KMS-11 (cell line): Measurements from ENCODE around the gene DAD1.

Experiments used
- H2AFZ ChIP-seq: fragments of 200-600 bp; sonication (generic); 2 replicates; pipeline ENCODE4 v1.6.1; 2016; ENCODE audit warnings: antibody characterized with exemption, mixed run types, low read depth
- H3K27ac ChIP-seq: fragments of 200-600 bp; sonication (generic); 2 replicates; pipeline ENCODE4 v1.6.1; 2016; ENCODE audit warnings: mild to moderate bottlenecking, mixed run types
- H3K27me3 ChIP-seq: fragments of 200-600 bp; sonication (generic); 2 replicates; pipeline ENCODE4 v1.6.1; 2017; ENCODE audit warnings: mild to moderate bottlenecking, low read depth, mixed run types, moderate library complexity; ENCODE audit not compliant: insufficient read depth
- H3K36me3 ChIP-seq: fragments of 200-600 bp; sonication (generic); 2 replicates; pipeline ENCODE4 v1.6.1; 2017; ENCODE audit warnings: mild to moderate bottlenecking, mixed run types; ENCODE audit not compliant: insufficient read depth
- H3K4me1 ChIP-seq: fragments of 200-600 bp; sonication (generic); 2 replicates; pipeline ENCODE4 v1.6.1; 2016; ENCODE audit warnings: mild to moderate bottlenecking, low read depth, mixed run types; ENCODE audit not compliant: poor library complexity, severe bottlenecking
- H3K4me2 ChIP-seq: fragments of 200-600 bp; sonication (generic); 2 replicates; pipeline ENCODE4 v1.7.0; 2016; ENCODE audit warnings: mild to moderate bottlenecking, mixed run types
- H3K4me3 ChIP-seq: fragments of 200-600 bp; sonication (generic); IDR thresholded peaks from 2 replicates; pipeline ENCODE4 v1.6.1; 2017; ENCODE audit warnings: low read depth, low read length, mixed read lengths; ENCODE audit not compliant: insufficient read depth
- H3K79me2 ChIP-seq: fragments of 200-600 bp; sonication (generic); 2 replicates; pipeline ENCODE4 v1.6.1; 2016; ENCODE audit warnings: low read depth, mixed run types; ENCODE audit not compliant: insufficient read depth
- H3K9ac ChIP-seq: fragments of 200-600 bp; sonication (generic); 2 replicates; pipeline ENCODE4 v1.6.1; 2016; ENCODE audit warnings: mild to moderate bottlenecking, mixed run types
- H4K20me1 ChIP-seq: fragments of 200-600 bp; sonication (generic); 2 replicates; pipeline ENCODE4 v1.6.1; 2016; ENCODE audit warnings: mild to moderate bottlenecking, mixed run types; ENCODE audit not compliant: insufficient read depth
- TF ChIP-seq, protein P1 (sequence below): fragments of 200-600 bp; sonication (generic); conservative IDR thresholded peaks from 2 replicates; pipeline ENCODE4 v1.6.1; 2017; ENCODE audit warnings: low read depth, mild to moderate bottlenecking, antibody characterized with exemption, low read length, moderate library complexity, mixed read lengths

Gene DAD1

GRCh38 chr14:22558221-22558913 lies 30.7 kb downstream of the DAD1 start:
- H2AFZ ChIP-seq = no peak overlapping the region
- no peak overlapping the region for H3K4me3 ChIP-seq
- no peaks in the 10 kb centered on the region for H3K27me3 ChIP-seq
- no peaks in the 10 kb centered on the region for H4K20me1 ChIP-seq
- H3K9ac ChIP-seq = peak overlapping the region; percentile 86; the same call in 1 of the 2 replicates
- no peaks in the 10 kb centered on the region for H3K36me3 ChIP-seq
- peaks cover 86% of the 10 kb centered on the region for H3K4me1 ChIP-seq
- TF ChIP-seq, protein P1, sequence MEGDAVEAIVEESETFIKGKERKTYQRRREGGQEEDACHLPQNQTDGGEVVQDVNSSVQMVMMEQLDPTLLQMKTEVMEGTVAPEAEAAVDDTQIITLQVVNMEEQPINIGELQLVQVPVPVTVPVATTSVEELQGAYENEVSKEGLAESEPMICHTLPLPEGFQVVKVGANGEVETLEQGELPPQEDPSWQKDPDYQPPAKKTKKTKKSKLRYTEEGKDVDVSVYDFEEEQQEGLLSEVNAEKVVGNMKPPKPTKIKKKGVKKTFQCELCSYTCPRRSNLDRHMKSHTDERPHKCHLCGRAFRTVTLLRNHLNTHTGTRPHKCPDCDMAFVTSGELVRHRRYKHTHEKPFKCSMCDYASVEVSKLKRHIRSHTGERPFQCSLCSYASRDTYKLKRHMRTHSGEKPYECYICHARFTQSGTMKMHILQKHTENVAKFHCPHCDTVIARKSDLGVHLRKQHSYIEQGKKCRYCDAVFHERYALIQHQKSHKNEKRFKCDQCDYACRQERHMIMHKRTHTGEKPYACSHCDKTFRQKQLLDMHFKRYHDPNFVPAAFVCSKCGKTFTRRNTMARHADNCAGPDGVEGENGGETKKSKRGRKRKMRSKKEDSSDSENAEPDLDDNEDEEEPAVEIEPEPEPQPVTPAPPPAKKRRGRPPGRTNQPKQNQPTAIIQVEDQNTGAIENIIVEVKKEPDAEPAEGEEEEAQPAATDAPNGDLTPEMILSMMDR = no peak
- H3K27ac ChIP-seq = peak overlapping the region; percentile 98
- no peaks in the 10 kb centered on the region for H3K79me2 ChIP-seq
- H3K4me2 ChIP-seq = peak overlapping the region; percentile 79

DNA sequence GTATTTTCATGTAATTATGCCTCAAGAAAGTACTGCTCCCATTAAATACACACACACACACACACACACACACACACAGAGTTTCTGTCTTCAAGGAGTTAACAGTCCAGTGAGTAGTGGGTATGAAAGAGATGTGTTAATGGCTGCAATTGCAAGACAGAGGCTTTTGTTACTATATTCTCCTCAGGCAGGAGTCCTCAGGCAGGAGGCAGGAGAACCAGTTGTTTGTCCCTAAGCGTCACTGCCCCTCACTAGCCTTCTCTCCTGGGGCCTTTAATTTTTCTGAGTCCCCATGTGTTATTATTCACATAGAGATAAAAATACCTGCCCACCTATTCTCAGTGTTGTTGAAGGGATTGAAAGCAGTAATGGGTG lies 31.2 kb downstream of the DAD1 start:
- TF ChIP-seq, protein P1 = no peak
- peak overlapping the region; percentile 98 for H3K27ac ChIP-seq
- no peak overlapping the region for H3K4me3 ChIP-seq
- no peaks in the 10 kb centered on the region for H3K79me2 ChIP-seq
- H4K20me1 ChIP-seq = no peaks in the 10 kb centered on the region
- H3K36me3 ChIP-seq = no peaks in the 10 kb centered on the region
- peak overlapping the region; percentile 79 for H3K4me2 ChIP-seq
- H3K9ac ChIP-seq = peak overlapping the region; percentile 86; the same call in 1 of the 2 replicates
- H3K4me1 ChIP-seq = peaks cover 86% of the 10 kb centered on the region
- no peak overlapping the region for H2AFZ ChIP-seq
- no peaks in the 10 kb centered on the region for H3K27me3 ChIP-seq

GRCh38 chr14:22556990-22557623 lies 31.9 kb downstream of the DAD1 start:
- Histone ChIP-seq H4K20me1 (no peaks in the 10 kb centered on the region), H2AFZ (peak overlapping the region; percentile 57; the same call in 1 of the 2 replicates), H3K9ac (peak overlapping the region; percentile 86), H3K36me3 (no peaks in the 10 kb centered on the region), H3K4me2 (peak overlapping the region; percentile 79), H3K79me2 (no peaks in the 10 kb centered on the region), H3K4me1 (peaks cover 86% of the 10 kb centered on the region), H3K4me3 (no peak overlapping the region), H3K27ac (peak overlapping the region; percentile 98), H3K27me3 (no peaks in the 10 kb centered on the region)
- TF ChIP-seq, protein P1 = peak; percentile 99

- Histone ChIP-seq H3K27me3 (no peaks in the 10 kb centered on the region), H3K9ac (peak overlapping the region; percentile 86), H3K27ac (peak overlapping the region; percentile 98), H2AFZ (peak overlapping the region; percentile 7; the same call in 1 of the 2 replicates), H3K4me1 (peaks cover 86% of the 10 kb centered on the region), H4K20me1 (no peaks in the 10 kb centered on the region), H3K79me2 (no peaks in the 10 kb centered on the region), H3K4me3 (no peak overlapping the region), H3K4me2 (peak overlapping the region; percentile 79), H3K36me3 (no peaks in the 10 kb centered on the region)
- TF ChIP-seq, protein P1 = no peak
Measured at GRCh38 chr14:22556021-22556989, 32.7 kb downstream of the DAD1 start.
